Osteocyte (in vitro differentiated cells): ENCODE results near the gene CIP2A. TPM values are rescaled to one million over a fixed set of nuclear protein-coding genes. Genes with fewer than 3 reads are reported as not detected.

Experiments
- DNase-seq: peaks from one replicate; pipeline ENCODE4 v3.0.0; 2021; ENCODE audit warnings: mixed read lengths; ENCODE audit not compliant: unreplicated experiment; ENCODE audit errors: extremely low spot score
- H3K27ac Mint-ChIP-seq: one replicate; pipeline ENCODE4 v1.8.0; 2021; ENCODE audit warnings: mild to moderate bottlenecking, mixed read lengths; ENCODE audit not compliant: unreplicated experiment
- H3K27me3 Mint-ChIP-seq: one replicate; pipeline ENCODE4 v1.8.0; 2021; ENCODE audit warnings: mixed read lengths; ENCODE audit not compliant: unreplicated experiment
- H3K36me3 Mint-ChIP-seq: one replicate; pipeline ENCODE4 v1.8.0; 2021; ENCODE audit warnings: mixed read lengths; ENCODE audit not compliant: unreplicated experiment
- H3K4me1 Mint-ChIP-seq: one replicate; pipeline ENCODE4 v1.8.0; 2021; ENCODE audit warnings: mixed read lengths; ENCODE audit not compliant: unreplicated experiment
- H3K4me3 Mint-ChIP-seq: one replicate; pipeline ENCODE4 v1.8.0; 2021; ENCODE audit warnings: mild to moderate bottlenecking, moderate library complexity, mixed read lengths; ENCODE audit not compliant: unreplicated experiment
- H3K9me3 Mint-ChIP-seq: one replicate; pipeline ENCODE4 v1.8.0; 2021; ENCODE audit warnings: mixed read lengths; ENCODE audit not compliant: unreplicated experiment
- total RNA-seq: library from RNA; stranded (reverse); gene quantifications from 2 replicates; pipeline ENCODE4 v1.2.1, GENCODE V29; 2021
- TF ChIP-seq, protein P1 (sequence below): fragments of 200-600 bp; sonication (generic); IDR thresholded peaks from 2 replicates; pipeline ENCODE4 v1.5.0; 2021; ENCODE audit warnings: antibody characterized with exemption, mild to moderate bottlenecking, moderate library complexity

Gene CIP2A
- total RNA-seq, 1 donor from 2014 or later, result 10.2 TPM

DNA sequence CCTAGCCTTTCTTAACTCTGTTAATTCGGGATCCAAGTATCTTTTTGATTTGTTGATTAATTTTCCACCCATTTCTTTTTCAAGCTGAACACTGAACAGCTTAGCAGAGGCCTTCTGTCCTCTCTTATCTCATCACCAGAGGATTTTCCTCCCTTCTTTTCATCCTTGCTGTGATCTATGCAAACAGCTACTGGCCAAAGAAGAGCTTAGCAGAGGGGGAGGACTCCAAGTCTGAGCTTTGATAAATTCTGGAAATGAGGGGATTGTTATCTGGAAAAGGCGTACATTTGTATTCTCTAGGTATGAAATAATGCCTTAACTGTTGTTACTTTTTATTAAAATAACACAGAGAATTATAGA lies 13.7 kb upstream of the CIP2A start:
- Mint-ChIP-seq H3K27ac (no peak overlapping the region), H3K4me1 (peaks cover 12% of the 10 kb centered on the region), H3K27me3 (no peaks in the 10 kb centered on the region), H3K36me3 (peaks cover 8% of the 10 kb centered on the region), H3K4me3 (no peak overlapping the region), H3K9me3 (no peaks in the 10 kb centered on the region)
- no peak for DNase-seq
- TF ChIP-seq, protein P1, sequence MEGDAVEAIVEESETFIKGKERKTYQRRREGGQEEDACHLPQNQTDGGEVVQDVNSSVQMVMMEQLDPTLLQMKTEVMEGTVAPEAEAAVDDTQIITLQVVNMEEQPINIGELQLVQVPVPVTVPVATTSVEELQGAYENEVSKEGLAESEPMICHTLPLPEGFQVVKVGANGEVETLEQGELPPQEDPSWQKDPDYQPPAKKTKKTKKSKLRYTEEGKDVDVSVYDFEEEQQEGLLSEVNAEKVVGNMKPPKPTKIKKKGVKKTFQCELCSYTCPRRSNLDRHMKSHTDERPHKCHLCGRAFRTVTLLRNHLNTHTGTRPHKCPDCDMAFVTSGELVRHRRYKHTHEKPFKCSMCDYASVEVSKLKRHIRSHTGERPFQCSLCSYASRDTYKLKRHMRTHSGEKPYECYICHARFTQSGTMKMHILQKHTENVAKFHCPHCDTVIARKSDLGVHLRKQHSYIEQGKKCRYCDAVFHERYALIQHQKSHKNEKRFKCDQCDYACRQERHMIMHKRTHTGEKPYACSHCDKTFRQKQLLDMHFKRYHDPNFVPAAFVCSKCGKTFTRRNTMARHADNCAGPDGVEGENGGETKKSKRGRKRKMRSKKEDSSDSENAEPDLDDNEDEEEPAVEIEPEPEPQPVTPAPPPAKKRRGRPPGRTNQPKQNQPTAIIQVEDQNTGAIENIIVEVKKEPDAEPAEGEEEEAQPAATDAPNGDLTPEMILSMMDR, result no peak

DNA sequence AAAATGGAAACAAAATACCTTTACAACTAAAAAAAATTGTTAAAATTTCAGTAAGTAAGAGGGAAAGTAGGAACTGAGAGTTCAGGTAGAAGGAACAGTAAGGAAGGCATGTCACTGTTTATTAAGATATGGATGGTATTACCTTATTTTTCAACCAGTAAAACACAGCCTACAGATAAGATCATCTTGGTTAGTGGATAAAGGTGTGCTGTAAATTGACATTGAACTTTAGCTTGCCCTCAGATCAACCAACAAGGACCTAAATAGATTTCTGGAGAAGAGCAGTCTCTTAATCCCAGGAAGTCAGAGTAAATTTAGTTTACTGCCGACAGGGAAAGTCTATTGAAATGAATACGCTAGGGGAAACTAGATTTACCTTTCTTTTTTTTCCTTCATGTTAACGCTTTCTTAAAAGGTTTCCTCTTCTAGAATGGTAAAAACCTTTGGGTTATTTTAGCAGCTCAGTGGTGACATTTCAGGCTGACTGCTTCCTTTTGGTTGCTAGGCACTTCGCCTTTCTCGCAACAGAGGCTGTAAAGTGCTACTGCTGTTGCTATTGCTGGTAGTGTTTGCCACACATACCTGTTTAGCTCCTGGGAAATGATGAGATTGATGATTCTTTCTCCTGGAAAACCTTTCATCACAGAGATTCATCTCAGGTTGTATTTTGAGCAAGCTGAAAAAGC lies 13.2 kb upstream of the CIP2A start:
- Mint-ChIP-seq H3K4me1 (peaks cover 12% of the 10 kb centered on the region), H3K4me3 (no peak overlapping the region), H3K9me3 (no peaks in the 10 kb centered on the region), H3K27me3 (no peaks in the 10 kb centered on the region), H3K36me3 (peaks cover 8% of the 10 kb centered on the region), H3K27ac (no peak overlapping the region)
- DNase-seq, result no peak
- TF ChIP-seq, protein P1, result no peak

GRCh38 chr3:108599677-108600409 lies 10.6 kb upstream of the CIP2A start:
- peaks cover under 1% of the 10 kb centered on the region for H3K36me3 Mint-ChIP-seq
- peaks cover 27% of the 10 kb centered on the region for H3K4me1 Mint-ChIP-seq
- H3K4me3 Mint-ChIP-seq, result no peak overlapping the region
- H3K27me3 Mint-ChIP-seq, result no peaks in the 10 kb centered on the region
- no peak for DNase-seq
- no peaks in the 10 kb centered on the region for H3K9me3 Mint-ChIP-seq
- TF ChIP-seq, protein P1, result no peak
- no peak overlapping the region for H3K27ac Mint-ChIP-seq

- no peak for DNase-seq
- Mint-ChIP-seq H3K27ac (no peak overlapping the region), H3K9me3 (no peaks in the 10 kb centered on the region), H3K4me3 (no peak overlapping the region), H3K36me3 (no peaks in the 10 kb centered on the region), H3K4me1 (peaks cover 17% of the 10 kb centered on the region), H3K27me3 (no peaks in the 10 kb centered on the region)
- TF ChIP-seq, protein P1, result no peak
Observed at GRCh38 chr3:108598375-108598774, 9.1 kb upstream of the CIP2A start.

- TF ChIP-seq, protein P1, result no peak
- H3K36me3 Mint-ChIP-seq, result no peaks in the 10 kb centered on the region
- H3K27me3 Mint-ChIP-seq, result no peaks in the 10 kb centered on the region
- DNase-seq, result no peak
- H3K4me1 Mint-ChIP-seq, result peaks cover 22% of the 10 kb centered on the region
- no peak overlapping the region for H3K27ac Mint-ChIP-seq
- no peaks in the 10 kb centered on the region for H3K9me3 Mint-ChIP-seq
- H3K4me3 Mint-ChIP-seq, result no peak overlapping the region
Observed at GRCh38 chr3:108595321-108595720, 6.1 kb upstream of the CIP2A start.
